HepG2 (cell line): ENCODE data around the gene PDCD2L. TPM values are rescaled to one million over a fixed set of nuclear protein-coding genes. Genes with fewer than 3 reads are reported as not detected.

Experiments used
- ATF7 ChIP-seq, 2 experiments: fragments of 450-650 bp in 1 of 2; sonication (generic) in 1 of 2; formaldehyde crosslinking in 1 of 2; IDR thresholded peaks; 2 replicates each; pipeline versions ENCODE4 v1.4.0 to v1.6.1; 2016 to 2020; ENCODE audit warnings: antibody characterized with exemption in 1 of 2, mild to moderate bottlenecking in 1 of 2, missing genetic modification reagents in 1 of 2
- HOXA3 ChIP-seq: sonication (generic); formaldehyde crosslinking; IDR thresholded peaks from 2 replicates; pipeline ENCODE4 v1.5.0; 2020; ENCODE audit warnings: missing genetic modification reagents
- KLF12 ChIP-seq: sonication (generic); formaldehyde crosslinking; IDR thresholded peaks from 2 replicates; pipeline ENCODE4 v1.4.0; 2020; ENCODE audit warnings: missing genetic modification reagents, borderline replicate concordance
- MLLT10 ChIP-seq: sonication (generic); formaldehyde crosslinking; IDR thresholded peaks from 2 replicates; pipeline ENCODE4 v1.4.0; 2020; ENCODE audit warnings: missing genetic modification reagents
- NFKBIZ ChIP-seq: IDR thresholded peaks from 2 replicates; pipeline ENCODE4 v1.6.1; 2018; ENCODE audit warnings: missing genetic modification reagents, missing compliant biosample characterization
- RFX5 ChIP-seq: IDR thresholded peaks from 2 replicates; pipeline ENCODE4 v1.6.1; 2011; ENCODE audit warnings: low read depth, low read length, improper control_type of control experiment
- RFXANK ChIP-seq: IDR thresholded peaks from 2 replicates; pipeline ENCODE4 v1.6.1; 2016
- ZBTB38 ChIP-seq: sonication (generic); formaldehyde crosslinking; IDR thresholded peaks from 2 replicates; pipeline ENCODE4 v1.5.1; 2020; ENCODE audit warnings: mild to moderate bottlenecking, missing genetic modification reagents
- ZC3H4 ChIP-seq: sonication (generic); formaldehyde crosslinking; IDR thresholded peaks from 2 replicates; pipeline ENCODE4 v1.4.0; 2020; ENCODE audit warnings: missing genetic modification reagents, borderline replicate concordance
- ZFP82 ChIP-seq: sonication (generic); formaldehyde crosslinking; IDR thresholded peaks from 2 replicates; pipeline ENCODE4 v1.5.1; 2020; ENCODE audit warnings: mild to moderate bottlenecking, missing genetic modification reagents, borderline replicate concordance
- ZNF317 ChIP-seq: sonication (generic); formaldehyde crosslinking; IDR thresholded peaks from 2 replicates; pipeline ENCODE4 v1.5.0; 2020; ENCODE audit warnings: mild to moderate bottlenecking, missing genetic modification reagents
- ZNF343 ChIP-seq: sonication (generic); formaldehyde crosslinking; IDR thresholded peaks from 2 replicates; pipeline ENCODE4 v1.4.0; 2020; ENCODE audit warnings: mild to moderate bottlenecking, missing genetic modification reagents
- ZNF709 ChIP-seq: sonication (generic); formaldehyde crosslinking; IDR thresholded peaks from 2 replicates; pipeline ENCODE4 v1.5.0; 2020; ENCODE audit warnings: mild to moderate bottlenecking, missing genetic modification reagents
- ZSCAN29 ChIP-seq: sonication (generic); formaldehyde crosslinking; conservative IDR thresholded peaks from 2 replicates; pipeline ENCODE4 v1.4.0; 2020; ENCODE audit warnings: mild to moderate bottlenecking, missing genetic modification reagents
- polyA plus RNA-seq, 8 experiments: library from polyadenylated mRNA; depleted of rRNA in 3 of 8; stranded (reverse) in 7 of 8; unstranded in 1 of 8; fragments of >200 nt; fragmentation: Illumina TruSeq in 4 of 8; extraction: Trizol in 4 of 8; gene quantifications; 2 replicates each; pipeline versions ENCODE4 v1.2.1 to v1.2.3, GENCODE V29; 2011 to 2016; ENCODE audit warnings: low read depth in 4 of 8, missing spikeins in 1 of 8, mixed read lengths in 1 of 8; ENCODE audit not compliant: insufficient read depth in 1 of 8
- total RNA-seq, 5 experiments: library from RNA; depleted of rRNA; stranded (reverse); fragments of >200 nt; fragmentation: Illumina TruSeq; extraction: Trizol; gene quantifications; 2 replicates each; pipeline ENCODE4 v1.2.3, GENCODE V29; 2016; ENCODE audit warnings: low read depth in 1 of 5
- TF ChIP-seq, protein P1 (sequence below): sonication (generic); formaldehyde crosslinking; IDR thresholded peaks from 2 replicates; pipeline ENCODE4 v1.5.1; 2020; ENCODE audit warnings: mild to moderate bottlenecking, missing genetic modification reagents, moderate library complexity
- TF ChIP-seq, protein P2 (sequence below): sonication (generic); formaldehyde crosslinking; IDR thresholded peaks from 2 replicates; pipeline ENCODE4 v1.4.0; 2020; ENCODE audit warnings: missing genetic modification reagents
- TF ChIP-seq, protein P3 (sequence below): sonication (generic); formaldehyde crosslinking; IDR thresholded peaks from 2 replicates; pipeline ENCODE4 v1.4.0; 2020; ENCODE audit warnings: missing genetic modification reagents, mild to moderate bottlenecking, borderline replicate concordance
- TF ChIP-seq, protein P4 (sequence below): sonication (generic); formaldehyde crosslinking; IDR thresholded peaks from 2 replicates; pipeline ENCODE4 v1.8.0; 2022; ENCODE audit warnings: mild to moderate bottlenecking, missing genetic modification reagents, borderline replicate concordance

Gene PDCD2L
- total and polyA plus RNA-seq, 2 of the 13 experiments (the other 11 are each of a cell fraction or from before 2014, with no cell fraction given): 29.3 to 35.2 TPM

DNA sequence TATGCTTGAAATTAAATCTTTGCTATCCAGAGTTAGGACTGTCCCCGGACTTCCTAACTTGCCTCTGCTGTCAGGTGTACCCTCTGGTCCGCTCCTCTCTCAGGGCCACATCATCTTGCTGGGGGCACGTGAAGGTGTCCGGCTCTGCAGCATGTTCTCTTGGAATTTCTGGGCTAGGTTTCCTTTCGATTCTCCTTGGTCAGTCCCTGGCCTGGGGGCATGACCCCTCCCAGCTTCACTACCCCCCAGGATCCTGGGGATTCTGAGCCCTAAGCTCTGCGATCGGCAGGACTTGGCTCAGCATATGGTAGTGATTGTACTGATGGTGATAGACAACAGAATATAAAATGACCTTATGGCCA is 44.3 kb upstream of the PDCD2L start (continued):
- TF ChIP-seq, protein P1, sequence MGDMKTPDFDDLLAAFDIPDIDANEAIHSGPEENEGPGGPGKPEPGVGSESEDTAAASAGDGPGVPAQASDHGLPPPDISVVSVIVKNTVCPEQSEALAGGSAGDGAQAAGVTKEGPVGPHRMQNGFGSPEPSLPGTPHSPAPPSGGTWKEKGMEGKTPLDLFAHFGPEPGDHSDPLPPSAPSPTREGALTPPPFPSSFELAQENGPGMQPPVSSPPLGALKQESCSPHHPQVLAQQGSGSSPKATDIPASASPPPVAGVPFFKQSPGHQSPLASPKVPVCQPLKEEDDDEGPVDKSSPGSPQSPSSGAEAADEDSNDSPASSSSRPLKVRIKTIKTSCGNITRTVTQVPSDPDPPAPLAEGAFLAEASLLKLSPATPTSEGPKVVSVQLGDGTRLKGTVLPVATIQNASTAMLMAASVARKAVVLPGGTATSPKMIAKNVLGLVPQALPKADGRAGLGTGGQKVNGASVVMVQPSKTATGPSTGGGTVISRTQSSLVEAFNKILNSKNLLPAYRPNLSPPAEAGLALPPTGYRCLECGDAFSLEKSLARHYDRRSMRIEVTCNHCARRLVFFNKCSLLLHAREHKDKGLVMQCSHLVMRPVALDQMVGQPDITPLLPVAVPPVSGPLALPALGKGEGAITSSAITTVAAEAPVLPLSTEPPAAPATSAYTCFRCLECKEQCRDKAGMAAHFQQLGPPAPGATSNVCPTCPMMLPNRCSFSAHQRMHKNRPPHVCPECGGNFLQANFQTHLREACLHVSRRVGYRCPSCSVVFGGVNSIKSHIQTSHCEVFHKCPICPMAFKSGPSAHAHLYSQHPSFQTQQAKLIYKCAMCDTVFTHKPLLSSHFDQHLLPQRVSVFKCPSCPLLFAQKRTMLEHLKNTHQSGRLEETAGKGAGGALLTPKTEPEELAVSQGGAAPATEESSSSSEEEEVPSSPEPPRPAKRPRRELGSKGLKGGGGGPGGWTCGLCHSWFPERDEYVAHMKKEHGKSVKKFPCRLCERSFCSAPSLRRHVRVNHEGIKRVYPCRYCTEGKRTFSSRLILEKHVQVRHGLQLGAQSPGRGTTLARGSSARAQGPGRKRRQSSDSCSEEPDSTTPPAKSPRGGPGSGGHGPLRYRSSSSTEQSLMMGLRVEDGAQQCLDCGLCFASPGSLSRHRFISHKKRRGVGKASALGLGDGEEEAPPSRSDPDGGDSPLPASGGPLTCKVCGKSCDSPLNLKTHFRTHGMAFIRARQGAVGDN (CRISPR knock-in tag): no peak
- TF ChIP-seq ZBTB38 (CRISPR knock-in tag) (peak; percentile 66; the same call in 1 of the 2 replicates), MLLT10 (CRISPR knock-in tag) (no peak), ATF7 (IDR thresholded peaks at IDR 0.05) (no peak), ATF7 (CRISPR knock-in tag; IDR thresholded peaks at IDR 0.05) (no peak), RFXANK (CRISPR knock-in tag) (no peak), KLF12 (no peak), NFKBIZ (CRISPR knock-in tag) (no peak), ZNF709 (CRISPR knock-in tag) (no peak), ZNF343 (CRISPR knock-in tag) (no peak), RFX5 (no peak), ZSCAN29 (CRISPR knock-in tag) (no peak), ZC3H4 (CRISPR knock-in tag) (0 out of 2 replicates have a peak, but pooled peaks have one; percentile 51), ZNF317 (CRISPR knock-in tag) (no peak), ZFP82 (CRISPR knock-in tag) (0 out of 2 replicates have a peak, but pooled peaks have one; percentile 18), HOXA3 (CRISPR knock-in tag) (no peak)
- TF ChIP-seq, protein P2, sequence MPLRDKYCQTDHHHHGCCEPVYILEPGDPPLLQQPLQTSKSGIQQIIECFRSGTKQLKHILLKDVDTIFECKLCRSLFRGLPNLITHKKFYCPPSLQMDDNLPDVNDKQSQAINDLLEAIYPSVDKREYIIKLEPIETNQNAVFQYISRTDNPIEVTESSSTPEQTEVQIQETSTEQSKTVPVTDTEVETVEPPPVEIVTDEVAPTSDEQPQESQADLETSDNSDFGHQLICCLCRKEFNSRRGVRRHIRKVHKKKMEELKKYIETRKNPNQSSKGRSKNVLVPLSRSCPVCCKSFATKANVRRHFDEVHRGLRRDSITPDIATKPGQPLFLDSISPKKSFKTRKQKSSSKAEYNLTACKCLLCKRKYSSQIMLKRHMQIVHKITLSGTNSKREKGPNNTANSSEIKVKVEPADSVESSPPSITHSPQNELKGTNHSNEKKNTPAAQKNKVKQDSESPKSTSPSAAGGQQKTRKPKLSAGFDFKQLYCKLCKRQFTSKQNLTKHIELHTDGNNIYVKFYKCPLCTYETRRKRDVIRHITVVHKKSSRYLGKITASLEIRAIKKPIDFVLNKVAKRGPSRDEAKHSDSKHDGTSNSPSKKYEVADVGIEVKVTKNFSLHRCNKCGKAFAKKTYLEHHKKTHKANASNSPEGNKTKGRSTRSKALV (CRISPR knock-in tag): no peak
- TF ChIP-seq, protein P3, sequence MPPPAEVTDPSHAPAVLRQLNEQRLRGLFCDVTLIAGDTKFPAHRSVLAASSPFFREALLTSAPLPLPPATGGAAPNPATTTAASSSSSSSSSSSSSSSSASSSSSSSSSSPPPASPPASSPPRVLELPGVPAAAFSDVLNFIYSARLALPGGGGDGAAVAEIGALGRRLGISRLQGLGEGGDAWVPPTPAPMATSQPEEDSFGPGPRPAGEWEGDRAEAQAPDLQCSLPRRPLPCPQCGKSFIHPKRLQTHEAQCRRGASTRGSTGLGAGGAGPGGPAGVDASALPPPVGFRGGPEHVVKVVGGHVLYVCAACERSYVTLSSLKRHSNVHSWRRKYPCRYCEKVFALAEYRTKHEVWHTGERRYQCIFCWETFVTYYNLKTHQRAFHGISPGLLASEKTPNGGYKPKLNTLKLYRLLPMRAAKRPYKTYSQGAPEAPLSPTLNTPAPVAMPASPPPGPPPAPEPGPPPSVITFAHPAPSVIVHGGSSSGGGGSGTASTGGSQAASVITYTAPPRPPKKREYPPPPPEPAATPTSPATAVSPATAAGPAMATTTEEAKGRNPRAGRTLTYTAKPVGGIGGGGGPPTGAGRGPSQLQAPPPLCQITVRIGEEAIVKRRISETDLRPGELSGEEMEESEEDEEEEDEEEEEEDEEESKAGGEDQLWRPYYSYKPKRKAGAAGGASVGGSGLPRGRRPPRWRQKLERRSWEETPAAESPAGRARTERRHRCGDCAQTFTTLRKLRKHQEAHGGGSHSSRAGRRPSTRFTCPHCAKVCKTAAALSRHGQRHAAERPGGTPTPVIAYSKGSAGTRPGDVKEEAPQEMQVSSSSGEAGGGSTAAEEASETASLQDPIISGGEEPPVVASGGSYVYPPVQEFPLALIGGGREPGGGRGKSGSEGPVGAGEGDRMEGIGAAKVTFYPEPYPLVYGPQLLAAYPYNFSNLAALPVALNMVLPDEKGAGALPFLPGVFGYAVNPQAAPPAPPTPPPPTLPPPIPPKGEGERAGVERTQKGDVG (CRISPR knock-in tag): no peak
- TF ChIP-seq, protein P4, sequence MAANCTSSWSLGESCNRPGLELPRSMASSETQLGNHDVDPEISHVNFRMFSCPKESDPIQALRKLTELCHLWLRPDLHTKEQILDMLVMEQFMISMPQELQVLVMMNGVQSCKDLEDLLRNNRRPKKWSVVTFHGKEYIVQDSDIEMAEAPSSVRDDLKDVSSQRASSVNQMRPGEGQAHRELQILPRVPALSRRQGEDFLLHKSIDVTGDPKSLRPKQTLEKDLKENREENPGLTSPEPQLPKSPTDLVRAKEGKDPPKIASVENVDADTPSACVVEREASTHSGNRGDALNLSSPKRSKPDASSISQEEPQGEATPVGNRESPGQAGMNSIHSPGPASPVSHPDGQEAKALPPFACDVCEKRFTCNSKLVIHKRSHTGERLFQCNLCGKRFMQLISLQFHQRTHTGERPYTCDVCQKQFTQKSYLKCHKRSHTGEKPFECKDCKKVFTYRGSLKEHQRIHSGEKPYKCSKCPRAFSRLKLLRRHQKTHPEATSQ (CRISPR knock-in tag): 0 out of 2 replicates have a peak, but pooled peaks have one; percentile 3
